GM18873 (cell line): ENCODE data around the gene POLD1.
A peak's percentile ranks its signal among the peaks of the same experiment; 100 is the strongest.
"Not testable (repeated sequence)": the region's sequence is repeated elsewhere in the genome, so short reads cannot be mapped to it uniquely, and the experiment has no call there.

Experiments used
- ATAC-seq: cut with Tn5 transposase; IDR thresholded peaks from one replicate; pipeline ENCODE4 v1.9.1; 2021; ENCODE audit warnings: mild to moderate bottlenecking, moderate library complexity, moderate number of reproducible peaks; ENCODE audit not compliant: unreplicated experiment, low FRiP score

POLD1 gene

DNA sequence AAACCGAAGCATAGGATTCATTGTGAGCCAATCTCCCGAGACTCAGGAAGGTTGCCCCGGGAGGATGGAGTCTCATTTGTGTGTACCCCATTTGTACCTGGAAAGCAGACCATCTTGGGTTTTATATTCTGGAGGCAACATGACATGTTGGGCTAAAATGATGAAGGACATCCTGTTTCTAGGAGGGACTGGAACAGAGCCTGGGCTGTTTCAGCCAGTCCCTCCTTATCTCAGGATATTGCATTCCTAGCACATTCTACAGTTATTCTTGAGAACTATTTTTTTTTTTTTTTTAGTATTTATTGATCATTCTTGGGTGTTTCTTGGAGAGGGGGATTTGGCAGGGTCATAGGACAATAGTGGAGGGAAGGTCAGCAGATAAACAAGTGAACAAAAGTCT is 6.1 kb downstream of the POLD1 start:
- ATAC-seq = not testable (repeated sequence)

DNA sequence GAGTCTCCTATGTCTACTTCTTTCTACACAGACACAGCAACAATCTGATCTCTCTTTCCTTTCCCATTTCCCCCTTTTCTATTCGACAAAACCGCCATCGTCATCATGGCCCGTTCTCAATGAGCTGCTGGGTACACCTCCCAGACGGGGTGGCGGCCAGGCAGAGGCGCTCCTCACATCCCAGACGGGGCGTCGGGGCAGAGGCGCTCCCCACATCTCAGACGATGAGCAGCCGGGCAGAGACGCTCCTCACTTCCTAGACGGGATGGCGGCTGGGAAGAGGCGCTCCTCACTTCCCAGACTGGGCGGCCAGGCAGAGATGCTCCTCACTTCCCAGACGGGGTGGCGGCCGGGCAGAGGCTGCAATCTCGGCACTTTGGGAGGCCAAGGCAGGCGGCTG is 6.8 kb downstream of the POLD1 start:
- not testable (repeated sequence) for ATAC-seq

GRCh38 chr19:50392759-50393158 is 8.6 kb downstream of the POLD1 start:
- no peak for ATAC-seq

GRCh38 chr19:50393589-50393988 is 9.4 kb downstream of the POLD1 start:
- no peak for ATAC-seq

- ATAC-seq = no peak
Measured at GRCh38 chr19:50394017-50394416, 9.9 kb downstream of the POLD1 start.

GRCh38 chr19:50398675-50399367 is 14.7 kb downstream of the POLD1 start:
- ATAC-seq = no peak

DNA sequence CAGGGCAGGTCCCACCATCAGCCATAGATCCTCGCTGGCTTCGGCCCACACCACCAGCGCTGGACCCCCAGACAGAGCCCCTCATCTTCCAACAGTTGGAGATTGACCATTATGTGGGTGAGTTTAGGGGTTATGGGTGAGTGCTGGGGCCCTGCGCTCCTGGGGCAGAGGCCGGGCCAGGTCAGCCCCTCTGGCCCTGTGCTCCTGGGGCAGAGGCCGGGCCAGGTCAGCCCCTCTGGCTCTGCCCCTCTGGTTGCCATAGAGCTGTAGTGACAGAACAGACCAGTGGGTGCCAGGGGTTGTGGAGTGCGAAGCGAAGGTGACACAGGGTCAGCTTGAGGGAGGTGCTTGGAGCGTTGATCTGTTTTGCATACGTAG is 15.2 kb downstream of the POLD1 start:
- ATAC-seq = no peak

DNA sequence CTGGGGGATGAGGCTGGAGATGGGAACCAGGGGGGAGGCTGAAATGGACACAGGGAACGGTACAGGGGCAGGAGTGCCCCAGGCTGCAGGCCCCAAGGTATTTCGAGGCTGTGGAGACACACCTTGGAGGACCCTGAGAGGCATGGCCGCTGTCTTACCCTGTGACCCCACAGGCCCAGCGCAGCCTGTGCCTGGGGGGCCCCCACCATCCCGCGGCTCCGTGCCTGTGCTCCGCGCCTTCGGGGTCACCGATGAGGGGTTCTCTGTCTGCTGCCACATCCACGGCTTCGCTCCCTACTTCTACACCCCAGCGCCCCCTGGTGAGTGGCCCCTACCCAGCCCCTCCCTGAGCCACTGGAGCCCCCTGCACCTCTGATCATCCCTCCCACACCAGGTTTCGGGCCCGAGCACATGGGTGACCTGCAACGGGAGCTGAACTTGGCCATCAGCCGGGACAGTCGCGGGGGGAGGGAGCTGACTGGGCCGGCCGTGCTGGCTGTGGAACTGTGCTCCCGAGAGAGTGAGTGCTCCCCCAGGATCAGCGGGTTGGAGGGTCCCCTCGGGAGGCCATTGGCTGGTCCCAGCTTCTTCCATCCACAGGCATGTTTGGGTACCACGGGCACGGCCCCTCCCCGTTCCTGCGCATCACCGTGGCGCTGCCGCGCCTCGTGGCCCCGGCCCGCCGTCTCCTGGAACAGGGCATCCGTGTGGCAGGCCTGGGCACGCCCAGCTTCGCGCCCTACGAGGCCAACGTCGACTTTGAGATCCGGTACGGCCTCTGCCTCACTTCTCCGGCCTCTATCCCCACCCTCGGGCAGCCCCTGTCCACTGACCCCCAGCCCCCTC is 17.7 kb downstream of the POLD1 start:
- ATAC-seq = no peak

DNA sequence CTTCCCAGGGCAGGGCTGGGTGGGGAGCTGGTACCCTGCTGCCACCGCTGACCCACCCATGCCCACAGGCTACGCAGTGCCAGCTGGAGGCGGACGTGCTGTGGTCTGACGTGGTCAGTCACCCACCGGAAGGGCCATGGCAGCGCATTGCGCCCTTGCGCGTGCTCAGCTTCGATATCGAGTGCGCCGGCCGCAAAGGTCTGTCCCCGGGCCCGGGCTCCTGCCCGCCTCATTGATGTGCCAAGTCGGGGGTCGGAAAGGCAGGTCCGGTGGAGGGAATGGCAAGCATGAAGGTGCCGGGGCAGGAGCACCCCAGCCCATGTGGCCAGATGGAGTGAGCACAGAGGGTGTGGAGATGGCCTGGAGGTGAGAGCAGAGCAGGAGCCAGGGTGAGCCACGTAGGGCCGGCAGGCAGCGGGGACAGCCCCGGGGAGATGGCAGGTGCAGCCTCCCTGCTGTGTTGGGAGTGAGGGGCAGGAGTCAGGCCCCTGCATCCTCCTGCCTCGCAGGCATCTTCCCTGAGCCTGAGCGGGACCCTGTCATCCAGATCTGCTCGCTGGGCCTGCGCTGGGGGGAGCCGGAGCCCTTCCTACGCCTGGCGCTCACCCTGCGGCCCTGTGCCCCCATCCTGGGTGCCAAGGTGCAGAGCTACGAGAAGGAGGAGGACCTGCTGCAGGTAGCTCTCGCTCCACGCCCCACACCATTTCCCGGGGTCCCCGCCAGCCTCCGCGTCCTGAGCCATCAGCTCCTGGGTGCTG is 18.6 kb downstream of the POLD1 start:
- no peak for ATAC-seq

DNA sequence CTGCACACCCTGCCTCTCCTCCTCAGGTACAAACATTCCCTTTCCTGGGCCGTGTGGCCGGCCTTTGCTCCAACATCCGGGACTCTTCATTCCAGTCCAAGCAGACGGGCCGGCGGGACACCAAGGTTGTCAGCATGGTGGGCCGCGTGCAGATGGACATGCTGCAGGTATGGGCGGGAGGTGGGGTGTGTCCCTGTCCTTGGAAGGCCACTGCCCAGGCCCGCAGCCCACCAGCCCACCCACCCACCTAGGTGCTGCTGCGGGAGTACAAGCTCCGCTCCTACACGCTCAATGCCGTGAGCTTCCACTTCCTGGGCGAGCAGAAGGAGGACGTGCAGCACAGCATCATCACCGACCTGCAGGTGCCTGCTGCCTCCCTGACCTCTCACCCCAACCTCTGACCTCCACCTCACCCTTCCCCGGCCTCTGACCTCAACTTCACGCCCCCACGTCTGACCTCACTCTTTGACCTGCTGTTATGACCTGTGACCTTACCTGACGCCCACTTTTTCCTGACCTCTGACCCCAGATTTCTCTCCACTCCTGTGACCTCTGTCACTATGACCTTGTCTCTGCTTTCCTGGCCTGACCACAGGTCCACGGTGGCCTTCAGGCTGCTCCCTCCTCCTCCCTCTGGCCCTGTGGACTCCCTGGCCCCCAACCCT is 22.1 kb downstream of the POLD1 start:
- no peak for ATAC-seq

DNA sequence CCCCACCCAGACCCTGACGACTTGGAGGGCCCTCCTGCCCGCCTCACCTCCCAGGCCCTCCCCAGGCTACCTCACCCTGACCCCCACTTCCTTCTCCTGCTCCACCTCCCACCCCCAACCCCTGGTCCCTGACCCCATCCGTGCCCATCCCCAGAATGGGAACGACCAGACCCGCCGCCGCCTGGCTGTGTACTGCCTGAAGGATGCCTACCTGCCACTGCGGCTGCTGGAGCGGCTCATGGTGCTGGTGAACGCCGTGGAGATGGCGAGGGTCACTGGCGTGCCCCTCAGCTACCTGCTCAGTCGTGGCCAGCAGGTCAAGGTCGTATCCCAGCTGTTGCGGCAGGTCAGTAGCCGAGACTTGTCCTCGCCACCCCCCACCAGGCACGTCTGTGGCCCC is 22.7 kb downstream of the POLD1 start:
- no peak for ATAC-seq

DNA sequence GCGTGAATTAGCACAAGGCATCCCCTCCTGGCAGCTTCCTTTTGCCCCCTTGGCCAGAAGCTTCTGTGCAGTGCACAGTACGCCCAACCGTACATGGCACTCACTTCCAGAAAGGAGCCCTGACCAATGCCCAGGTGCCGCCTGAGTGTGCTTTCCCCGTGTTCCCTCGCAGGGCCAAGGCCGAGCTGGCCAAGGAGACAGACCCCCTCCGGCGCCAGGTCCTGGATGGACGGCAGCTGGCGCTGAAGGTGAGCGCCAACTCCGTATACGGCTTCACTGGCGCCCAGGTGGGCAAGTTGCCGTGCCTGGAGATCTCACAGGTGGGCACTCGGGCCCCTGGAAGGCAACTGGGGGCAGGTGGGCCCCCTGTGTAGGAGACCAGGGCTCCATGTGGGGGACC is 25.2 kb downstream of the POLD1 start:
- no peak for ATAC-seq

DNA sequence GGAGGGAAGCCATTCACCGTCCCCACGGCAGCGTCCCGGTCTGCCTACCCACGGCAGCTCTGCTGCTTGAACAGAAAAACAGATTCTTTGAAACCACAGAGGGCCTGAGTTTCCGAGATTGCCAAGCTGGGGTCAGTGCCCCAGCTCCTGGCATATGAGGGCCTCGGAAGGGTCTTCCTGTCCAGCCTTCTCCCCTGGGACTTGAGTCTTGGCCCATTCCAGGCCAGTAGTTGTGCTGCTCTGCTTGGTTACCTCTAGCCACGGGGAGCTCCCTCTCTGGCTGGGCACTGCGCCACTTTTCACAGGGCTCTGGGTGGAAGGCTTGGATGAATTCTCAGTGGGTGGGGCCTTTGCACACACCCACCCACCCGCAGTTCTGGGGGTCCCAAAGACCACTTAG is 26.0 kb downstream of the POLD1 start:
- ATAC-seq = no peak

DNA sequence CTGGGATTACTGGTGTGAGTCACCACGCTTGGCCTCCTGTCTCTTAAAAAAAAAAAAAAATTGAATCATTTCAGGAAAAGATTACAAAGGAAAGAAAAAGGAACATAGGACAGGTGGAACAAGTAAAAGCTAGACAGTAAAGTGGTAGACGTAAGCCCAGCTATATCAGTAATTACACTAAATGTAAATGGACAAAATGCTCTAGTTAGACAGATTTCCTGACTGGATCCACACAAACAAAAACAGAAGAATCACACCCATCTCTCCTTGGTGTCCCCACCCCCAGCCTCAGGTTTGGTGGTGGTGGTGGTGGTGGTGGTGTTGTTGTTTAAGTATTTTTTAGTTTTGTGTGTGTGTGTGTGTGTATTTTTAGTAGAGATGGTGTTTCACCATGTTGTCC is 28.3 kb downstream of the POLD1 start:
- no peak for ATAC-seq

GRCh38 chr19:50413096-50413495 is 28.9 kb downstream of the POLD1 start:
- ATAC-seq = no peak

- no peak for ATAC-seq
Measured at GRCh38 chr19:50413531-50413930, 29.4 kb downstream of the POLD1 start.

GRCh38 chr19:50414864-50415660 is 30.9 kb downstream of the POLD1 start:
- ATAC-seq = no peak

DNA sequence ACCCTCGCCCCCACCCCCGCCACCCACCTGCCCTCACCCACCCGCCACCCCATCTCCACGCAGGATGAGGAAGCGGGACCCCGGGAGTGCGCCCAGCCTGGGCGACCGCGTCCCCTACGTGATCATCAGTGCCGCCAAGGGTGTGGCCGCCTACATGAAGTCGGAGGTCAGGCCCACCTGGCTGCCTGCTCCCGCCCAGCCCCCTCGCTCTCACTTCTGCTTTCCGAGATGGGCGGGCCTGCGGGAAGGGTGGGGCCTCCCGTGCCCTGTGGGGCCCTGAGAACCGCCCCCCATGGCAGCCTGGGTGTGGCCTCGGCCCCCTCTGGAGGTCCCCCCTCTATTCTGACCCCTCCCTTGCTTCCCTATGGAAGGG is 31.5 kb downstream of the POLD1 start:
- peak; percentile 38 for ATAC-seq

DNA sequence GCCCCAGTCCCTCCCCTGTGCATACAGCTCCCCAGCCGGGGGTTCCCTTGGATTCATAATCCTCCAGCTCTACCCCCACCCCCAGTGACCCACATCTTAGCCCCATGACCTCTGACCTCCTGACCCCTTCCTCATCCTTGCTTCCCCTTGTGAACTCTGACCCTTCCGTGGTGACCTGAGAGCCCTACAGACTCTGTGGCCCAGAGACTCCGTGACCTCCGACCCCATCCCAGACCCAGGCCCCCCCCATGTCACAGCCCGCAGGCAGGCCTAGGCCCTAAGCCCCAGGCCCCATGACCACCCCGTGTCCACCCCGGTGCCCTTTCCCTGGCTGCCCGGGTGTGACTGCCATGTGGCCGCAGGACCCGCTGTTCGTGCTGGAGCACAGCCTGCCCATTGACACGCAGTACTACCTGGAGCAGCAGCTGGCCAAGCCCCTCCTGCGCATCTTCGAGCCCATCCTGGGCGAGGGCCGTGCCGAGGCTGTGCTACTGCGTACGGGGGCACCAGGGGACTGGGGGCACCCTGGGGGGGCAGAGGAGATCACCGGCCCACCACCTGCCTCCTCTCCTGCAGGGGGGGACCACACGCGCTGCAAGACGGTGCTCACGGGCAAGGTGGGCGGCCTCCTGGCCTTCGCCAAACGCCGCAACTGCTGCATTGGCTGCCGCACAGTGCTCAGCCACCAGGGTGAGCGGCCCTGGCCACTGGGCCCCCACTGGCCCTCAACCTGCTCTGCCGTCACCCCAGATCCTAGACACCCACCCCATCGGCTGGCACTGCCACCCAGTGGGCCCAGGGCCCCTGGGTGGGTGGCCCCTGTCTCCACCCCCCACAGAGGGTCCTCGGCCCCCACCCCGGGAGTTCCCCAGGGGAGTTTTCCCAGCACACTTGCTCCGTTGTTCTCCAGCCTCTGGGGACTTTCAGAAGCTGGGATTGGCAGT is 32.2 kb downstream of the POLD1 start:
- ATAC-seq = no peak
